Measurements from ENCODE around the gene G3BP2. TPM values are rescaled to one million over a fixed set of nuclear protein-coding genes. Genes with fewer than 3 reads are reported as not detected.
A peak's percentile ranks its signal among the peaks of the same experiment; 100 is the strongest.

Gene G3BP2
- total RNA-seq, 1 donor from 2014 or later = 204 TPM

- TF ChIP-seq CTCF (conservative IDR thresholded peaks at IDR 0.05) = no peak
- no peaks in the 10 kb centered on the region for H3K9me3 Mint-ChIP-seq
- no peak for DNase-seq (ENCODE audit: low read depth, low spot score)
- H3K4me3 Mint-ChIP-seq = no peak overlapping the region
- H3K36me3 Mint-ChIP-seq (ENCODE audit: low read depth) = peaks cover 3% of the 10 kb centered on the region
- H3K27ac Mint-ChIP-seq (ENCODE audit: unreplicated experiment) = no peak overlapping the region
- H3K4me1 Mint-ChIP-seq = peaks cover 19% of the 10 kb centered on the region
- H3K27me3 Mint-ChIP-seq (ENCODE audit: low read depth) = no peaks in the 10 kb centered on the region
Observed at GRCh38 chr4:75715105-75715799, 42.0 kb upstream of the G3BP2 start.

DNA sequence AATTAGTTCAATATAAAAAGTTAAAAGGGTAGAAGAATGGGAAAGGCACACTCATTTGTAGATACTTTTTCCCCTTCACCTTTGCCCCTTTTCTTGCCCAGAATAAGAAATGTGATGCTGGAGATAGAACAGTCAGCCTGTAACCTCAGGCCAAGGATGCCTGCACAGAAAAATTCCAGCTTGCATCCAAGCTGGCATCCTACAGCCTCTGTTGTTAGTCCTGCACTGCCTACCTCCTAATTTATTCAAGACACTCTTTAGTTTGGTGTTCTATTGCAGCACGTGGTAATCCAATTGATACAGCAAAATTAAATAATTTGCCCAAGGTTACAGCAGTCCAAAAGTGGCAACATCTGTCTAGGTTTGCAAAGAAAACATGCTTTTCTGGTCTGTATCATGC lies 41.5 kb upstream of the G3BP2 start:
- no peaks in the 10 kb centered on the region for H3K9me3 Mint-ChIP-seq
- H3K27me3 Mint-ChIP-seq (ENCODE audit: low read depth) = no peaks in the 10 kb centered on the region
- H3K27ac Mint-ChIP-seq (ENCODE audit: unreplicated experiment) = no peak overlapping the region
- H3K4me1 Mint-ChIP-seq = peaks cover 19% of the 10 kb centered on the region
- no peak for TF ChIP-seq CTCF (conservative IDR thresholded peaks at IDR 0.05)
- H3K36me3 Mint-ChIP-seq (ENCODE audit: low read depth) = peaks cover 3% of the 10 kb centered on the region
- H3K4me3 Mint-ChIP-seq = no peak overlapping the region
- DNase-seq (ENCODE audit: low read depth, low spot score) = no peak

- Mint-ChIP-seq H3K4me1 (peaks cover 19% of the 10 kb centered on the region), H3K36me3 (ENCODE audit: low read depth) (peaks cover 3% of the 10 kb centered on the region), H3K9me3 (no peaks in the 10 kb centered on the region), H3K27ac (ENCODE audit: unreplicated experiment) (no peak overlapping the region), H3K4me3 (no peak overlapping the region), H3K27me3 (ENCODE audit: low read depth) (no peaks in the 10 kb centered on the region)
- no peak for TF ChIP-seq CTCF (conservative IDR thresholded peaks at IDR 0.05)
- no peak for DNase-seq (ENCODE audit: low read depth, low spot score)
Observed at GRCh38 chr4:75714011-75714410, 40.8 kb upstream of the G3BP2 start.

DNA sequence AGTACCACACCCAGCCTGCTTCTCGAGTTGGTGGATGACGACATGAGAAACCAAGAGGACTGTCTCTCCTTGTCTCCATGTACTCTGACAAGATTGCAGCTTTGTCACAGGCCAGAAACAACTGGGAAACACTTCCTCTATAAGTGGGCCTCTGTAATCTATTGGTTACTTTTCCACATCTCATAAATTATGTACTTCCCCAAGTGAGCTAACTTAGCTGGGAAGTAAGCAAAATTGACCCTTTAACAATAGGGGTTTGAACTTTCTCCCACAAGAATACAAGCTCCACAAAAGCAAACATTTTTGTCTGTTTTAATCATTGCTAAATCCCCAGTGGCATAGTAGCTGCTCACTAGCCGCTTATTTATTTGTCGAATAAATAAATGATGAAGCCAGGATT lies 37.0 kb upstream of the G3BP2 start:
- H3K27ac Mint-ChIP-seq (ENCODE audit: unreplicated experiment) = no peak overlapping the region

GRCh38 chr4:75708218-75708691 lies 35.0 kb upstream of the G3BP2 start:
- no peaks in the 10 kb centered on the region for H3K9me3 Mint-ChIP-seq
- no peaks in the 10 kb centered on the region for H3K36me3 Mint-ChIP-seq (ENCODE audit: low read depth)
- no peak overlapping the region for H3K27ac Mint-ChIP-seq (ENCODE audit: unreplicated experiment)
- DNase-seq (ENCODE audit: low read depth, low spot score) = no peak
- H3K27me3 Mint-ChIP-seq (ENCODE audit: low read depth) = no peaks in the 10 kb centered on the region
- peaks cover 4% of the 10 kb centered on the region for H3K4me1 Mint-ChIP-seq
- TF ChIP-seq CTCF (conservative IDR thresholded peaks at IDR 0.05) = peak; percentile 27
- H3K4me3 Mint-ChIP-seq = no peak overlapping the region

More for the DNA sequence above, 37.0 kb upstream of the G3BP2 start:
- Mint-ChIP-seq H3K9me3 (no peaks in the 10 kb centered on the region), H3K4me1 (peaks cover 11% of the 10 kb centered on the region), H3K36me3 (ENCODE audit: low read depth) (no peaks in the 10 kb centered on the region), H3K27me3 (ENCODE audit: low read depth) (no peaks in the 10 kb centered on the region), H3K4me3 (no peak overlapping the region)
- no peak for DNase-seq (ENCODE audit: low read depth, low spot score)
- TF ChIP-seq CTCF (conservative IDR thresholded peaks at IDR 0.05) = no peak

Measured in neural crest cell (in vitro differentiated cells).